ENCODE data around the gene ERMN. TPM values are rescaled to one million over a fixed set of nuclear protein-coding genes. Genes with fewer than 3 reads are reported as not detected.

ERMN gene
- total RNA-seq, 6 experiments from 2014 or later, result 1.3 TPM; not detected in 5

- TF ChIP-seq POLR2A (IDR thresholded peaks at IDR 0.05), result no peak
- TF ChIP-seq, protein P1, sequence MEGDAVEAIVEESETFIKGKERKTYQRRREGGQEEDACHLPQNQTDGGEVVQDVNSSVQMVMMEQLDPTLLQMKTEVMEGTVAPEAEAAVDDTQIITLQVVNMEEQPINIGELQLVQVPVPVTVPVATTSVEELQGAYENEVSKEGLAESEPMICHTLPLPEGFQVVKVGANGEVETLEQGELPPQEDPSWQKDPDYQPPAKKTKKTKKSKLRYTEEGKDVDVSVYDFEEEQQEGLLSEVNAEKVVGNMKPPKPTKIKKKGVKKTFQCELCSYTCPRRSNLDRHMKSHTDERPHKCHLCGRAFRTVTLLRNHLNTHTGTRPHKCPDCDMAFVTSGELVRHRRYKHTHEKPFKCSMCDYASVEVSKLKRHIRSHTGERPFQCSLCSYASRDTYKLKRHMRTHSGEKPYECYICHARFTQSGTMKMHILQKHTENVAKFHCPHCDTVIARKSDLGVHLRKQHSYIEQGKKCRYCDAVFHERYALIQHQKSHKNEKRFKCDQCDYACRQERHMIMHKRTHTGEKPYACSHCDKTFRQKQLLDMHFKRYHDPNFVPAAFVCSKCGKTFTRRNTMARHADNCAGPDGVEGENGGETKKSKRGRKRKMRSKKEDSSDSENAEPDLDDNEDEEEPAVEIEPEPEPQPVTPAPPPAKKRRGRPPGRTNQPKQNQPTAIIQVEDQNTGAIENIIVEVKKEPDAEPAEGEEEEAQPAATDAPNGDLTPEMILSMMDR (IDR thresholded peaks at IDR 0.05), result no peak
- intact Hi-C loops (cut with DNase I), result no loop called here
- 77% methylated on average over 4 of the region's 4 CpGs for WGBS (ENCODE audit: insufficient coverage, low coverage, low lambda C conversion rate, missing lambda C conversion rate)
- no peaks in the 10 kb centered on the region for H3K4me1 ChIP-seq
- no peaks in the 10 kb centered on the region for H3K27me3 ChIP-seq
- no peak overlapping the region for H3K4me3 ChIP-seq
- no peak overlapping the region for H3K27ac ChIP-seq
- DNase-seq (no peak), ATAC-seq (no peak)
- H3K36me3 ChIP-seq, result no peaks in the 10 kb centered on the region
- H3K9me3 ChIP-seq, result no peaks in the 10 kb centered on the region
These were observed 28.7 kb downstream of the ERMN start for GRCh38 chr2:157296958-157297357.

DNA sequence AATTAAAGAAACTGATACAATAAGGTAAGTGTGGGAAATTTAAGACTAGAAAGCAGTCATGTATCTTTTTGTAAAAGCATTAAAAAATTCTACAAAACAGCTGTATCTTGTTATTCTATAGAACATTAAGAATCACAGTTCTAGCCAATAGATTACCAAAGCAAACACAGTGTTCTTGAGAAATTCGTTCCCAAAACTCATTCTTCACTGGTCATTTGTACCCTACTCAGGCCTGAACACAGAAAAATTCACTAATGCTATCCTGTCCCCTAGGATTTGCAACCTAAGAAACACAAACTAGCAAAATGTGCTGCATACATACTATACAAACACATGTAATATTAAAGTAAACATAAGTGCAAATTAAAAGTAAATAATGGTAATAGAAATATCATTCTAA is 29.1 kb downstream of the ERMN start:
- H3K27me3 ChIP-seq, result no peaks in the 10 kb centered on the region
- H3K9me3 ChIP-seq, result no peaks in the 10 kb centered on the region
- ATAC-seq, result no peak
- no peak overlapping the region for H3K4me3 ChIP-seq
- no peak for DNase-seq
- no peaks in the 10 kb centered on the region for H3K4me1 ChIP-seq
- H3K36me3 ChIP-seq, result no peaks in the 10 kb centered on the region
- TF ChIP-seq, protein P1 (IDR thresholded peaks at IDR 0.05), result no peak
- TF ChIP-seq POLR2A (IDR thresholded peaks at IDR 0.05), result no peak
- intact Hi-C loops (cut with DNase I), result no loop called here
- 42% methylated on average over 1 of the region's 1 CpG for WGBS (ENCODE audit: insufficient coverage, low coverage, low lambda C conversion rate, missing lambda C conversion rate)
- no peak overlapping the region for H3K27ac ChIP-seq

DNA sequence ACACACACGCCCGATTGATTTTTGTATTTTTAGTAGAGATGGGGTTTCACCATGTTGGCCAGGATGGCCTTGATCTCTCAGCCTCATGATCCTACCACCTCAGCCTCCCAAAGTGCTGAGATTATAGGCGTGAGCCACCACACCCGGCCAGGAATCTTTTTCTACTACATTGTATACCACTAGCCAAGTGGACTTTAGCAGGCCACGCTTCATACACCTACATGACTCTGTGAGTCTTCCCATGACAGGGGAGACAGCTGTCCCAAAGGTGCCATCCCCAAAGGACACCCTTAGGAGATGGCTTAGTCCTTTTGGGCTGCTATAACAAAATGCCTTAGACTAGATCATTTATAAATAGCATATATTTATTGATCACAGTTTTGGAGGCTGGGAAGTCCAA is 32.8 kb downstream of the ERMN start:
- whole genome bisulfite sequencing (ENCODE audit: insufficient coverage, low coverage, low lambda C conversion rate, missing lambda C conversion rate), result 91% methylated on average over 5 of the region's 5 CpGs
- H3K27me3 ChIP-seq, result no peaks in the 10 kb centered on the region
- H3K9me3 ChIP-seq, result no peaks in the 10 kb centered on the region
- H3K4me3 ChIP-seq, result no peak overlapping the region
- H3K27ac ChIP-seq, result no peak overlapping the region
- TF ChIP-seq, protein P1 (IDR thresholded peaks at IDR 0.05), result no peak
- no peak for TF ChIP-seq POLR2A (IDR thresholded peaks at IDR 0.05)
- ATAC-seq, result no peak
- no peak for DNase-seq
- no peaks in the 10 kb centered on the region for H3K4me1 ChIP-seq
- no peaks in the 10 kb centered on the region for H3K36me3 ChIP-seq
- intact Hi-C loops (cut with DNase I), result no loop called here

- 80% methylated on average over 1 of the region's 1 CpG for WGBS (ENCODE audit: insufficient coverage, low coverage, low lambda C conversion rate, missing lambda C conversion rate)
- no peak for DNase-seq
- intact Hi-C loops (cut with DNase I), result no loop called here
- no peak overlapping the region for H3K4me3 ChIP-seq
- no peaks in the 10 kb centered on the region for H3K4me1 ChIP-seq
- no peaks in the 10 kb centered on the region for H3K9me3 ChIP-seq
- H3K27me3 ChIP-seq, result no peaks in the 10 kb centered on the region
- H3K36me3 ChIP-seq, result no peaks in the 10 kb centered on the region
- no peak overlapping the region for H3K27ac ChIP-seq
- TF ChIP-seq, protein P1 (IDR thresholded peaks at IDR 0.05), result no peak
- TF ChIP-seq POLR2A (IDR thresholded peaks at IDR 0.05), result no peak
- ATAC-seq, result peak in 1 of 4 donors; percentile 72
These were observed 34.6 kb downstream of the ERMN start for GRCh38 chr2:157291018-157291417.

DNA sequence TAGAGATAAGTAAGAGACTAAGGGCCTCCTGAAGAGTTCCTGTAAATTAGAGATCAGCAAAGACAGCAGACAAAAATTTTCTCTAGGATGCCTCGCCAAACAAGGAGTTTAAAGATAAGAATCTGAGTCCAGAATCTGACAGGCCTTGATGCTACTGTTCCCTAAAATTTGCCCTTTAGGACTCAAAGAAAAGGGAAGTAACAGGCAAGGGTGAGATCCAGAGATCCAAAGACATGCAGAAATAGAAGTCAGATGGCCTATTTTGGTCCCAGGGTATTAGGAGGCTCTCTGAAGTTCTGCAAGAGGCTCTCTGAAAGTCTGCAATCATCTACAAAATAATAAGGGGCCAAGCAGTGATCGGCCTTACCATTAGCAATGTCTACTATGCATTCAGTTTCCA is 35.1 kb downstream of the ERMN start:
- Histone ChIP-seq H3K27me3 (no peaks in the 10 kb centered on the region), H3K36me3 (no peaks in the 10 kb centered on the region), H3K27ac (no peak overlapping the region), H3K9me3 (no peaks in the 10 kb centered on the region), H3K4me3 (no peak overlapping the region), H3K4me1 (no peaks in the 10 kb centered on the region)
- intact Hi-C loops (cut with DNase I), result no loop called here
- ATAC-seq, result no peak
- WGBS (ENCODE audit: insufficient coverage, low coverage, low lambda C conversion rate, missing lambda C conversion rate), result 100% methylated on average over 2 of the region's 2 CpGs
- TF ChIP-seq POLR2A (IDR thresholded peaks at IDR 0.05), result no peak
- TF ChIP-seq, protein P1 (IDR thresholded peaks at IDR 0.05), result no peak
- no peak for DNase-seq
